Right lobe of liver (tissue), 6 donors: ENCODE measurements around the gene MRPL36. TPM values are rescaled to one million over a fixed set of nuclear protein-coding genes. Genes with fewer than 3 reads are reported as not detected.

Source experiments
- ATAC-seq, 4 donors: fragments of 200-7000 bp; cut with Tn5 transposase; one replicate each; pipeline ENCODE4 v1.9.1; 2020; ENCODE audit warnings: mild to moderate bottlenecking in 4 of 4, moderate library complexity in 4 of 4
- DNase-seq, 3 donors: peaks; one replicate each; pipeline ENCODE4 v3.0.0-alpha.2; 2020
- H3K27ac ChIP-seq, 3 donors: fragments of 200-600 bp; one replicate each; pipeline ENCODE4 v1.8.0; 2022
- H3K27me3 ChIP-seq, 2 donors: fragments of 200-600 bp; one replicate each; pipeline ENCODE4 v1.8.0; 2022
- H3K36me3 ChIP-seq, 4 donors: fragments of 200-600 bp; sonication (generic) in 1 of 4; one replicate each; pipeline versions ENCODE4 v1.5.1 to v1.8.0; 2017 to 2022; ENCODE audit warnings: control low read depth in 1 of 4
- H3K4me1 ChIP-seq, 4 donors: fragments of 200-600 bp; sonication (generic) in 1 of 4; one replicate each; pipeline versions ENCODE4 v1.5.1 to v1.8.0; 2017 to 2022; ENCODE audit warnings: control low read depth in 1 of 4
- H3K4me3 ChIP-seq, 3 donors: fragments of 200-600 bp; one replicate each; pipeline ENCODE4 v1.8.0; 2022
- H3K9me3 ChIP-seq, 4 donors: fragments of 200-600 bp; sonication (generic) in 1 of 4; one replicate each; pipeline versions ENCODE4 v1.5.1 to v1.8.0; 2017 to 2022; ENCODE audit warnings: control low read depth in 1 of 4
- POLR2A ChIP-seq: fragments of 450-650 bp; IDR thresholded peaks from one replicate; pipeline ENCODE4 v1.6.1; 2017; ENCODE audit warnings: antibody characterized with exemption, mild to moderate bottlenecking
- WGBS: methylation state at CpG from one replicate; pipeline ENCODE4 v1.1.6; 2018; ENCODE audit warnings: low coverage, low lambda C conversion rate; ENCODE audit not compliant: insufficient coverage; ENCODE audit errors: missing lambda C conversion rate; 5-methylcytosine and 5-hydroxymethylcytosine counted together
- intact Hi-C, 2 donors: fragments of 100-400 bp; cut with DNase I; formaldehyde crosslinking; loops; one replicate each; pipeline versions ENCODE4 v1.11.2 to v1.14.1; 2022
- total RNA-seq, 6 experiments: library from RNA; depleted of rRNA in 2 of 6; stranded (reverse); fragments of >200 nt in 2 of 6; fragmentation: NEBNext Ultra II Directional in 3 of 6; extraction: Animal tissue kit (Norgen Biotek cat#: 25700) in 3 of 6; gene quantifications; one replicate each; pipeline versions ENCODE4 v1.1.0 to v1.2.4, GENCODE V29; 2016 to 2023
- TF ChIP-seq, protein P1 (sequence below), 4 donors: fragments of 200-600 bp in 3 of 4; fragments of 450-650 bp in 1 of 4; IDR thresholded peaks; one replicate each; pipeline versions ENCODE4 v1.5.1 to v1.8.0; 2016 to 2022; ENCODE audit warnings: antibody characterized with exemption in 4 of 4, mild to moderate bottlenecking in 2 of 4
- donor health status: DM: no; HTN: yes; CAD: no.
- donor health status: DM: no; HTN: no; CAD: no.
- donor health status: DM: no; HTN: no; CAD: no.
- donor health status: DM: no; HTN: yes; CAD: no.
- donor health status: DM: no; HTN: yes; CAD: no.

The MRPL36 gene
- total RNA-seq, 6 experiments from 2014 or later: 30.7 to 40.0 (median 35.5) TPM

DNA sequence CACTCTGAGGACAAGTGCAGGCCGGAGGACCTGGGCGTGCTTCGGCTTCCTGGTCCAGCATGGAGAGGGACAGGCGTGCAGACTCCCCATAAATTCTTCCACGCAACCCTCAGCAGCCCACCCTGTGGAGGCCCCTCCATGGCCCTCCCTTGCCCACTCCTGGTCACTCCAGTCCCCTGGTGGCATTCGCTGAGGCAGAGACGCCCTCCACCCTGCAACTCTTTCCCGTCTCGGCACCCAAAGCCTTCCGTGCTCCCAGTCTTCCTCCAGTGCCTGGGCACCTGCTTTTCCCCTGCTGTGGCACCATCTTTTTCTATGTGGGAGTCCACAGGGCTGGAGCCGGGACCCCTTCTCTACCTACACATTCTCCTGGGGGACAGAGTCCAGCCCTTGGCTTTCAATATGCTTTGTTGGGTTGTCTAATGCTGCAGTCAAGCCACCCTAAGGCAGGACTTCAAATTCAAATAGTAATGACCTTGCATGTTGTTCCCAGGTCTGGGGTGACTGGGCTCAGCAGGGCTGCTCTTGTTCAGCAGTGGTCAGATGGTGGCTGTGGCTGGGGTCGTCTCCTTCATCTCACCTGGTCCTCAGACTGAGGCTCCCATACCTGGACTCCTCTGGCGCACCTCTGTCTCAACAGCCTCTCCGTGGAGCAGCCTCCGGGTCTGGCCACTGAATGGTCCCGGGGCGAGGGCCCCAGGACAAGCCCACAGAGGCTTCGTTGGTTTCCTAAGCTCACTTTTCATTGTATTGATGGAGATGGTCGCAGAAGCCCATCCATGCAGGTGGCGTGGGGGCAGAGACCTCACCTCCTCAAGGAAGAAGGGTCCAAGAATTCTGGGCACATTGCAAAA lies 15.2 kb downstream of the MRPL36 start:
- H3K36me3 ChIP-seq: no peaks in the 10 kb centered on the region
- H3K9me3 ChIP-seq: no peaks in the 10 kb centered on the region
- intact Hi-C loops: no loop called here
- 67% methylated on average over 11 of the region's 20 CpGs for WGBS
- no peak overlapping the region for H3K27ac ChIP-seq
- TF ChIP-seq POLR2A: no peak
- TF ChIP-seq, protein P1, sequence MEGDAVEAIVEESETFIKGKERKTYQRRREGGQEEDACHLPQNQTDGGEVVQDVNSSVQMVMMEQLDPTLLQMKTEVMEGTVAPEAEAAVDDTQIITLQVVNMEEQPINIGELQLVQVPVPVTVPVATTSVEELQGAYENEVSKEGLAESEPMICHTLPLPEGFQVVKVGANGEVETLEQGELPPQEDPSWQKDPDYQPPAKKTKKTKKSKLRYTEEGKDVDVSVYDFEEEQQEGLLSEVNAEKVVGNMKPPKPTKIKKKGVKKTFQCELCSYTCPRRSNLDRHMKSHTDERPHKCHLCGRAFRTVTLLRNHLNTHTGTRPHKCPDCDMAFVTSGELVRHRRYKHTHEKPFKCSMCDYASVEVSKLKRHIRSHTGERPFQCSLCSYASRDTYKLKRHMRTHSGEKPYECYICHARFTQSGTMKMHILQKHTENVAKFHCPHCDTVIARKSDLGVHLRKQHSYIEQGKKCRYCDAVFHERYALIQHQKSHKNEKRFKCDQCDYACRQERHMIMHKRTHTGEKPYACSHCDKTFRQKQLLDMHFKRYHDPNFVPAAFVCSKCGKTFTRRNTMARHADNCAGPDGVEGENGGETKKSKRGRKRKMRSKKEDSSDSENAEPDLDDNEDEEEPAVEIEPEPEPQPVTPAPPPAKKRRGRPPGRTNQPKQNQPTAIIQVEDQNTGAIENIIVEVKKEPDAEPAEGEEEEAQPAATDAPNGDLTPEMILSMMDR (IDR thresholded peaks at IDR 0.05): no peak
- ATAC-seq: no peak
- H3K27me3 ChIP-seq: no peaks in the 10 kb centered on the region
- H3K4me3 ChIP-seq: no peak overlapping the region
- DNase-seq: peak in 1 of 3 donors; percentile 7
- H3K4me1 ChIP-seq: no peaks in the 10 kb centered on the region

DNA sequence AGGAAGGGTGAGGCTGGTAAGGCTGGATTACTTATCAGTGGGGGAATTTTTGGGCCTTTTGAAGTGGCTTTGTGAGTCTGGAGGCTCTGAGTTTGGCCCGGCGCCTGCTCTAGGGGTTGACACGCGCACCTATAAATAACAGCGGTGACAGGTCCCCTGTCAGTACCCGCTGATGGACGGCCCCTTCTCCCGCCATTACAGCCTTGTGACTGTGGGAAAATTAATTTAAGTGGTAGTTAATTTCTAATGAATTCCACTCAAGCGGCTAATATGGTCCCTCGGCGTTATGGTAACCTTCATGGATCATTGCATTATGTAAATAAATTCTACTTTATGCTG lies 16.5 kb downstream of the MRPL36 start:
- DNase-seq: peak in 1 of 3 donors; percentile 10

DNA sequence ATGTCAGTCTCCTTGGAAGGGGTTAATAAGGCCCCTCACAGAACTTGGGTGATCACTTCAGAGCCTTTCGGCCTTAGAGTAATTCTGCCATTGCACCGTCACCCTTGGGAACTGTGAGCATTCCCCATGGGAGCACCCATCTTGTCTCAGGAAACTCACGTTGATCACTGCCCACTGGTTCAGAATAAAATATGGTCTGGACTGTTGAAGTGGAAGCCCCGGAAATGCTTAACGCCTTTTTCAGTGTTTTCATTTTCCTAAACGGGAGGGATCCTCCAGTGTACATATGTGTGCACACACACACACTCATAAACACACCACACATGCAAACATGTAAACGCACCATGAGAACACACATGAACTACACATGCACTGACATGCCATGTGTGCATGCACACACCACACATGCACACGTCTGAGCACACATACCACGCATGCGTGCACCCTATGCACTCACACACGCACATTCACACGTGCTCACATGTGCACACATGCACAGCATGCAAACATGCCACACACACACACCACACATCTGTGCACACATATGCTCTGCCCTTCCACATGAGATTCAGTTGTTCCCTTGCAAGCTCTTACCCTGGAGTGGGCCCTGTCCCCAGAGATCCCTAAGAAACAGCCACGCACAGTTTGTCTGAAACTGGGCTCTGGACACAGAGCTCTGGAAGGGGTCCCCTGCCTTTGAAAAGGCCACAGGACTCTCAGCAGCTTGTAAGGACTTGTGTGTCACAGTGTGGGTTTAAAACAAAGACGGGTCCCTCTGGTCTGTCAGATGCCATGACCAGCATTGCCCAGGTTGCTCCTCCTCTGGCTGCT lies 17.0 kb downstream of the MRPL36 start:
- no peak for TF ChIP-seq POLR2A
- Histone ChIP-seq H3K4me3 (no peak overlapping the region), H3K9me3 (no peaks in the 10 kb centered on the region), H3K27ac (no peak overlapping the region), H3K36me3 (no peaks in the 10 kb centered on the region), H3K27me3 (no peaks in the 10 kb centered on the region), H3K4me1 (no peaks in the 10 kb centered on the region)
- WGBS: 36% methylated on average over 6 of the region's 14 CpGs
- intact Hi-C loops: no loop called here
- DNase-seq (peak in 1 of 3 donors; percentile 4), ATAC-seq (no peak)

More for the DNA sequence above, 16.5 kb downstream of the MRPL36 start:
- 62% methylated on average over 11 of the region's 11 CpGs for whole genome bisulfite sequencing
- Histone ChIP-seq H3K27me3 (no peaks in the 10 kb centered on the region), H3K9me3 (no peaks in the 10 kb centered on the region), H3K4me3 (no peak overlapping the region), H3K27ac (no peak overlapping the region), H3K4me1 (no peaks in the 10 kb centered on the region), H3K36me3 (no peaks in the 10 kb centered on the region)
- no peak for TF ChIP-seq POLR2A
- TF ChIP-seq, protein P1 (IDR thresholded peaks at IDR 0.05): no peak
- no peak for ATAC-seq
- intact Hi-C loops: no loop called here

DNA sequence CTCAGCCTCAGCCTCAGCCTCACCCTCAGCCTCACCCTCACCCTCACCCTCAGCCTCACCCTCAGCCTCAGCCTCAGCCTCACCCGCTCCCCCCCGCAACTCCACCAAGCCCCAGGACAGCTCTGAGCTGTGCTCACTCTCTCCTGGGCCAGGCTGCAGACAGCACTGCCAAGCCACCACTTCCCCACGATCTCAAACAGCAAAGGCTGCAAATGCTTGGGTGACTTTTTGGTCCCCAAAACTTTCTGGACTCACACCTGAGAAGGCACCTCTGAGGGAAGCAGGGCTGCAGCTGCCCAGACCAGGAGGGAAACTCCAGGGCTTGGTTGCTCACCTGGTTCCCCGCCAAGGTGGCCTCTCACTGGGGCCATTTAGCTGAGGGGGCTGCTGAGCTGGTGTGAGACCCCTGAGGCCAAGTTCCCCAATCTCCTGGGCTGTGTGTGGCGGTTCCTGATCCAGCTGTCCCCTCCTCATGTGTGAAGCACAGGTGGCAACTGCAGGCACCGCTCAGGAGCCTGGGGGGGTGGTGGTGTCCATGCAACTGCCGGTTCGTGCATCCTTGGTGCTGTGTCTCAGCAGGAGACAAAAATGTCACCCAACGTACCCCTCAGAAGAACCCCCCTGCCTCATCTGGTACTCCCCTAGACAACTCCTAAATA lies 17.8 kb downstream of the MRPL36 start:
- no peaks in the 10 kb centered on the region for H3K36me3 ChIP-seq
- no peaks in the 10 kb centered on the region for H3K9me3 ChIP-seq
- H3K27ac ChIP-seq: no peak overlapping the region
- ATAC-seq (no peak), DNase-seq (peak in 1 of 3 donors; percentile 10)
- WGBS: 83% methylated on average over 5 of the region's 9 CpGs
- intact Hi-C loops: no loop called here
- H3K4me3 ChIP-seq: no peak overlapping the region
- TF ChIP-seq, protein P1 (IDR thresholded peaks at IDR 0.05): no peak
- TF ChIP-seq POLR2A: no peak
- no peaks in the 10 kb centered on the region for H3K4me1 ChIP-seq
- no peaks in the 10 kb centered on the region for H3K27me3 ChIP-seq
